ENCODE results near the gene SLC2A3.

DNA sequence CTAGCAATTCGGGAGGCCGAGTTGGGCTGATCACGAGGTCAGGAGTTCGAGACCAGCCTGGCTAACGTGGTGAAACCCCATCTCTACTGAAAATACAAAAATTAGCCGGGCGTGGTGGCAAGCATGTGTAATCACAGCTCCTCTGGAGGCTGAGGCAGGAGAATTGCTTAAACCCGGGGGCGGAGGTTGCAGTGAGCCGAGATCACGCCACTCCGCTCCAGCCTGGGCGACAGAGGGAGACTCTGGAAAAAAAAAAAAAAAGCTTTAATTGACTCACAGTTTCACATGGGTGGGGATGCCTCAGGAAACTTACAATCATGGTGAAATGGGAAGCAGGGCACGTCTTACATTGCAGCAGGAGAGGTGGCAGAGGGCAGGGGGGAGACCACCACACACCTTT, 30.6 kb upstream of the SLC2A3 start:
- TF ChIP-seq, protein P1, sequence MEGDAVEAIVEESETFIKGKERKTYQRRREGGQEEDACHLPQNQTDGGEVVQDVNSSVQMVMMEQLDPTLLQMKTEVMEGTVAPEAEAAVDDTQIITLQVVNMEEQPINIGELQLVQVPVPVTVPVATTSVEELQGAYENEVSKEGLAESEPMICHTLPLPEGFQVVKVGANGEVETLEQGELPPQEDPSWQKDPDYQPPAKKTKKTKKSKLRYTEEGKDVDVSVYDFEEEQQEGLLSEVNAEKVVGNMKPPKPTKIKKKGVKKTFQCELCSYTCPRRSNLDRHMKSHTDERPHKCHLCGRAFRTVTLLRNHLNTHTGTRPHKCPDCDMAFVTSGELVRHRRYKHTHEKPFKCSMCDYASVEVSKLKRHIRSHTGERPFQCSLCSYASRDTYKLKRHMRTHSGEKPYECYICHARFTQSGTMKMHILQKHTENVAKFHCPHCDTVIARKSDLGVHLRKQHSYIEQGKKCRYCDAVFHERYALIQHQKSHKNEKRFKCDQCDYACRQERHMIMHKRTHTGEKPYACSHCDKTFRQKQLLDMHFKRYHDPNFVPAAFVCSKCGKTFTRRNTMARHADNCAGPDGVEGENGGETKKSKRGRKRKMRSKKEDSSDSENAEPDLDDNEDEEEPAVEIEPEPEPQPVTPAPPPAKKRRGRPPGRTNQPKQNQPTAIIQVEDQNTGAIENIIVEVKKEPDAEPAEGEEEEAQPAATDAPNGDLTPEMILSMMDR (IDR thresholded peaks at IDR 0.05), result no peak
- TF ChIP-seq POLR2A (IDR thresholded peaks at IDR 0.05), result no peak
